ENCODE data around the gene FKBP9. TPM values are rescaled to one million over a fixed set of nuclear protein-coding genes. Genes with fewer than 3 reads are reported as not detected.

The FKBP9 gene, protein sequence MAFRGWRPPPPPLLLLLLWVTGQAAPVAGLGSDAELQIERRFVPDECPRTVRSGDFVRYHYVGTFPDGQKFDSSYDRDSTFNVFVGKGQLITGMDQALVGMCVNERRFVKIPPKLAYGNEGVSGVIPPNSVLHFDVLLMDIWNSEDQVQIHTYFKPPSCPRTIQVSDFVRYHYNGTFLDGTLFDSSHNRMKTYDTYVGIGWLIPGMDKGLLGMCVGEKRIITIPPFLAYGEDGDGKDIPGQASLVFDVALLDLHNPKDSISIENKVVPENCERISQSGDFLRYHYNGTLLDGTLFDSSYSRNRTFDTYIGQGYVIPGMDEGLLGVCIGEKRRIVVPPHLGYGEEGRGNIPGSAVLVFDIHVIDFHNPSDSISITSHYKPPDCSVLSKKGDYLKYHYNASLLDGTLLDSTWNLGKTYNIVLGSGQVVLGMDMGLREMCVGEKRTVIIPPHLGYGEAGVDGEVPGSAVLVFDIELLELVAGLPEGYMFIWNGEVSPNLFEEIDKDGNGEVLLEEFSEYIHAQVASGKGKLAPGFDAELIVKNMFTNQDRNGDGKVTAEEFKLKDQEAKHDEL
- 134 TPM for total RNA-seq

DNA sequence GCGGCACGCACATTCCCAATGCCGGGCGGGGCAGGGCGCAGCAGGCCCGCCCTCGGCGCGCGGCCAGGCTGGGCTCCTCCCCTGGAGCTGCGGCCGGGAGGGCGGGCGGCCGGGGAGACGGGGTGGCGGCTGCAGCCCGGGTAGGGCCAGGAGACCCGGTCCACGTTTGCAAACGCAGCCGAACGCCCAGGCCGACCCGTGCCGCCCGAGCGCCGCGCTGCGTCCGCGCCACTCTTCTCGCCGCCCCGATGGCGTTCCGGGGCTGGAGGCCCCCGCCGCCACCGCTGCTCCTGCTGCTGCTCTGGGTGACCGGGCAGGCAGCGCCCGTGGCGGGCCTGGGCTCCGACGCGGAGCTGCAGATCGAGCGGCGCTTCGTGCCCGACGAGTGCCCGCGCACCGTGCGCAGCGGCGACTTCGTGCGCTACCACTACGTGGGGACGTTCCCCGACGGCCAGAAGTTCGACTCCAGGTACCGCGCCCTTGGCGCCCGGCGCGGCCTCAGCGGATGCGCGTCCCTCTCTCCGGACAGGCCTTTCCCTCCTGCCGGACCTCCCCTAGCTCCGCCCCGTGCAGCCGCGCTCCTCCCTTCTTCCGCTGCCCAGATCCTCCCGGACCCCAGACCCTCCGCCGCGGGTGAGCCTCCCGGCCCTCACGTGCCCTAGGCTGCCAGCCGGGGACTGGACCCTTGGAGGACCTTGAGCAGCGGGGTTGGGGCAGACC, at the start of gene FKBP9:
FKBP9 (plus strand) TSS at position 115 of the 720 bp plus-strand sequence; CDS start at position 249, 134 bp downstream.

Other genes starting within 250 kb of the FKBP9 start
- gene KBTBD2, start 65.7 kb upstream of the FKBP9 start, total RNA-seq = 89.7 TPM
- 53.8 TPM for gene NT5C3A, start 105.3 kb downstream of the FKBP9 start, total RNA-seq
- gene RP9, start 152.0 kb downstream of the FKBP9 start, total RNA-seq = 14.3 TPM
- 98.9 TPM for gene BBS9, start 172.1 kb downstream of the FKBP9 start, total RNA-seq

Data from camera-type eye (tissue), 1 donor.